ENCODE results near the gene PFDN1. TPM values are rescaled to one million over a fixed set of nuclear protein-coding genes. Genes with fewer than 3 reads are reported as not detected.
"Not testable (repeated sequence)": the region's sequence is repeated elsewhere in the genome, so short reads cannot be mapped to it uniquely, and the experiment has no call there.

PFDN1 gene
- total RNA-seq, 1 donor from 2014 or later: 135 TPM

DNA sequence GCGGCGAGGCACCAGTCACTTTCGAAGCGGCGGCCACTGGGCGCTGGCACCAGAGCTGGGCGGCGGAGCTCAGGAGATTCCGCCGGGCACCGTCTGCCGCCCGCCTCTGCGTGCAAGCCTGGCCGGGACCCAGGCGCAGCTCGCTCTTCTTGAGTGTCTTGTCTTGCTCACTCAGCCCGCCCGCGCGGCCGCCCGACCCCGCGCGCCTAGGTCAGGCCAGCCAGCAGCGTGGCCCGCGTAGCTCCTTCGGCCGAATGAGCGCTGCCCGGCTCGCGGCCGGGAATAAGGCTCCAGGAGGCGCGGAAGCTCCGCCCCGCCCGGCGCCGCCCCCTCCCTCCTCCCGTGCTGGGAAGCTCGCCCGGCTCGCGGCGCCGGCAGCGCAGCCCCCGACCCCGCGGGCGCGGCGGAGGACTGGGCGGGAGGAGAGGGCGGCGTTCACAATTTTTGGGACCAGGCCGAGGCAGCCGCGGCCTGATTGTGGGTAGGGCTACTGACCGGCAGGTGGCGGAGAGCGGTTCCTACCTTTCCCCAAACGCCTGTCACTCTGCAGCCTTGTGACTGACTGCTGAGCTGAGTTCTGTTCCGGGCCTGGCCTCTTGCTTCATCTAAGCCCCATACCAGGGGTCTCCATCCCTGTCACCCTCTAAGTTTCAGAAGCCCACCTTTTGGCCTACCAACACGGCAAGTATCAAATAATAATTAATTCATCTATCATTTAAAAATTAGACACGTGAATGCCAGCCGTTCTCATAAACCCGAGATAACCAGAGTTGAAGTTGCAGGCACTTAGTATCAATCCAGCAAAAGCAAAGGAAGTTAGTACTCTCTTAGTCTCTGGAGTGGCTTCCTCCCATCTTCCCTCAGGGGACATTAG, 43.7 kb upstream of the PFDN1 start, which contains the start of gene HBEGF:
Gene HBEGF, minus strand, starts transcription at position 256 of the 874 bp plus-strand sequence. CDS start 275 bp downstream, outside the sequence.
- no peaks in the 10 kb centered on the region for H3K27me3 ChIP-seq
- no peaks in the 10 kb centered on the region for H3K36me3 ChIP-seq
- peaks cover 0 to 22% of the 10 kb centered on the region in 2 donors for H3K4me1 ChIP-seq
- H3K27ac ChIP-seq: peak within 1 kb of the TSS; percentile 75 to 80
- H3K4me3 ChIP-seq: peak within 1 kb of the TSS; percentile 69 to 93
- intact Hi-C loops (cut with DNase I): loop anchor here (2.0 to 5.0 kb wide), 4 partner anchors 44 to 239 kb away; partner anchors contain the start of gene PFDN1
- H3K9me3 ChIP-seq: no peaks in the 10 kb centered on the region
- TF ChIP-seq, protein P1, sequence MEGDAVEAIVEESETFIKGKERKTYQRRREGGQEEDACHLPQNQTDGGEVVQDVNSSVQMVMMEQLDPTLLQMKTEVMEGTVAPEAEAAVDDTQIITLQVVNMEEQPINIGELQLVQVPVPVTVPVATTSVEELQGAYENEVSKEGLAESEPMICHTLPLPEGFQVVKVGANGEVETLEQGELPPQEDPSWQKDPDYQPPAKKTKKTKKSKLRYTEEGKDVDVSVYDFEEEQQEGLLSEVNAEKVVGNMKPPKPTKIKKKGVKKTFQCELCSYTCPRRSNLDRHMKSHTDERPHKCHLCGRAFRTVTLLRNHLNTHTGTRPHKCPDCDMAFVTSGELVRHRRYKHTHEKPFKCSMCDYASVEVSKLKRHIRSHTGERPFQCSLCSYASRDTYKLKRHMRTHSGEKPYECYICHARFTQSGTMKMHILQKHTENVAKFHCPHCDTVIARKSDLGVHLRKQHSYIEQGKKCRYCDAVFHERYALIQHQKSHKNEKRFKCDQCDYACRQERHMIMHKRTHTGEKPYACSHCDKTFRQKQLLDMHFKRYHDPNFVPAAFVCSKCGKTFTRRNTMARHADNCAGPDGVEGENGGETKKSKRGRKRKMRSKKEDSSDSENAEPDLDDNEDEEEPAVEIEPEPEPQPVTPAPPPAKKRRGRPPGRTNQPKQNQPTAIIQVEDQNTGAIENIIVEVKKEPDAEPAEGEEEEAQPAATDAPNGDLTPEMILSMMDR (IDR thresholded peaks at IDR 0.05): peak; percentile 31 to 55 (median 50)
- peak; percentile 27 to 90 for DNase-seq (ENCODE audit: low spot score in 2 of 2)

DNA sequence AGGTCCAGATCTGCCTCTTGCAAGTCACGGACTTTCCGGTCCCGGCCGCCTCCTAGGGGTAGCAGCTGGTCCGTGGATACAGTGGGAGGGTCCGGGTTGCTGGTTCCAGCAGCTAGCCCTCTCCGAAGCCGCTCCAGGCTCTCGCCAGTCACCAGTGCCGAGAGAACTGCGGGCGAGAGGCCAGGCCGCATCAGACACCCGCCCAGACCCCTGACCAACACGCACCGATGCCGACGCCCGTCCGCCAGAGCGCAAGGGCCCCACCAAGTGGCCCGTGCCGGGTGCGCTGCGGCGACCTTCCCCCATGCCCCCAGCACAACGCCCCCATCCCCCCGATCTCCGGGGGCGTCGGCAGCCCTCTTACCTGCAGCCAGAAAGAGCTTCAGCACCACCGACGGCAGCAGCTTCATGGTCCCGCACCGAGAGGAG, 43.0 kb upstream of the PFDN1 start:
- TF ChIP-seq, protein P1 (IDR thresholded peaks at IDR 0.05): peak in 2 of 3 experiments; percentile 31 to 43
- DNase-seq (ENCODE audit: low spot score in 2 of 2): peak in 1 of 2 donors; percentile 83
- H3K4me1 ChIP-seq: peaks cover 4 to 28% of the 10 kb centered on the region in 2 donors
- peak overlapping the region; percentile 69 to 93 for H3K4me3 ChIP-seq
- H3K27ac ChIP-seq: peak overlapping the region; percentile 75 to 80
- H3K36me3 ChIP-seq: no peaks in the 10 kb centered on the region
- H3K9me3 ChIP-seq: no peaks in the 10 kb centered on the region
- no peaks in the 10 kb centered on the region for H3K27me3 ChIP-seq
- intact Hi-C loops (cut with DNase I): loop anchor here (2.0 to 5.0 kb wide), 4 partner anchors 43 to 239 kb away; partner anchors contain the start of gene PFDN1

DNA sequence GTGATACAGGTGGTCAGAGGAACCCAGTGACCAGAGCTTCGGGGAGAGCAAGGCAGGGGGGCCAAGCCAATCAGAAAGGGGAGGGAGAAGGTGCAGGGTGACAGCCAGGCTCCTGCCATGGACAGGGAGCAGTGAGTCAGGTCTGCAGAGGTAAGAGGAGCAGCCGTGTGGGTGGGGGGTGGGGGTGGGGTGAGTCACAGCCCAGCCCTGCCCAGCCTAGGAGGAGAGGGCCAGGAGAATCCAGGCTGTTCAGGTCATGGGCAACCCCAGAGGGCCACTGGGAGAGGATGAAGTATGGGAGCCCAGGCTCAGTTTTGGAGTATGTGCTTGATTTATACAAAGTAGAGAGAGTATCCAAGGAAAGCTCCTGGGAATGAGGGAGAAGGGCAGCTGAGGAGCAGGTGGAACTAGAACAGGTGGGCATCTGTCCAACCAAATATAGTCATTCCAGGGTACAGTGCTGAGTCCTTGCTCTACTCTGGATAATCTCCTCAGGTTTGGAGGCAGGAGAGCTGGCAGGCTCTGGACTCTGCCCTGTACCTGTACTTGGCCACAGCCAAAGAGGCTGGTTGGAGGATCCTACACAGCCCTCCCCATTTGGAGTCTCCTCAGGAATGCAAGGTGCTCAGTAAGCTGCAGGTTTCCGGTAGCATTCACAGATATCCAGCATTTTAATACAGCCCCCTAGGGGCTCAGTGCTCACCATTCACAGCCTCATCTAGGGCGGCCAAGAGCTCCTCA, 42.0 kb upstream of the PFDN1 start:
- no peaks in the 10 kb centered on the region for H3K27me3 ChIP-seq
- H3K9me3 ChIP-seq: no peaks in the 10 kb centered on the region
- peaks cover 4 to 29% of the 10 kb centered on the region in 2 donors for H3K4me1 ChIP-seq
- H3K4me3 ChIP-seq: peak overlapping the region; percentile 69 to 93
- TF ChIP-seq, protein P1 (IDR thresholded peaks at IDR 0.05): no peak
- peak overlapping the region in 1 of 2 donors; percentile 12 for H3K27ac ChIP-seq
- H3K36me3 ChIP-seq: no peaks in the 10 kb centered on the region
- intact Hi-C loops (cut with DNase I): loop anchor here (5.0 kb wide), 3 partner anchors 83 to 238 kb away; no protein-coding TSS in a partner anchor
- no peak for DNase-seq (ENCODE audit: low spot score in 2 of 2)

DNA sequence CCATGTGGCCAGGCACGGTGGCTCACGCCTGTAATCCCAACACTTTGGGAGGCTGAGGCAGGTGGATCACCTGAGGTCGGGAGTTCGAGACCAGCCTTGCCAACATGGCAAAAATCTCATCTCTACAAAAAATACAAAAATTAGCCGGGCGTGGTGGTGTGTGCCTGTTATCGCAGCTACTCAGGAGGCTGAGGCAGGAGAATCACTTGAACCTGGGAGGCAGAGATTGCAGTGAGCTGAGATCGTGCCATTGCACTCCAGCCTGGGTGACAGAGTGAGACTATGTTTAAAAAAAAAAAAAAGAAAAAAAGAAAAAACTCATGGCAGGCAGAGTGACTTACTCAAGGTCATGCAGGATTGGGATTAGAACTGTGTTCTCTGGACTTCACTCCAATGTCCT, 40.9 kb upstream of the PFDN1 start:
- DNase-seq (ENCODE audit: low spot score in 2 of 2); H3K27ac ChIP-seq; H3K27me3 ChIP-seq; H3K9me3 ChIP-seq; H3K4me3 ChIP-seq; H3K36me3 ChIP-seq; intact Hi-C loops (cut with DNase I): not testable (repeated sequence)
- peaks cover 6 to 29% of the 10 kb centered on the region in 2 donors for H3K4me1 ChIP-seq

DNA sequence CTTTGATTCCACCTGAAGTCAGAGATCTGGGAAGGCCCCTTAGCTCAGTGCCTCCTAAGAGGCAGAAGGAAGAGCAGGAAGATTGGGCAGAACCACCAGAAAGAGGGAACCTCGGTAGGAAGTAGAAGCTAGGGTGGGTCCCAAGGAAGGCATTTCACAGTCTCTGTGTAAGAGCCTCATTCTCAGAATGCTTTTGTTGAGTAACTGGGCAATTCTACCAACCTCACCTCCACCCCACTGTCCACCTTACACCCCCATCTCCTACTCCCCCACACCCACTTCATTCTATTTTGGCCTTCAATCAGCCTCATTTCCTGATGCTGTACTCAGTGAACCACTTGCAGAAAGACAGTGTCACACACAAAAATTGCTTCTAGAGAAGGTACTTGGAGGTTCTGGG, 40.0 kb upstream of the PFDN1 start:
- no peaks in the 10 kb centered on the region for H3K9me3 ChIP-seq
- H3K4me3 ChIP-seq: no peak overlapping the region
- peak overlapping the region; percentile 26 to 37 for H3K27ac ChIP-seq
- TF ChIP-seq, protein P1 (IDR thresholded peaks at IDR 0.05): no peak
- intact Hi-C loops (cut with DNase I): no loop called here
- no peak for DNase-seq (ENCODE audit: low spot score in 2 of 2)
- no peaks in the 10 kb centered on the region for H3K36me3 ChIP-seq
- no peaks in the 10 kb centered on the region for H3K27me3 ChIP-seq
- H3K4me1 ChIP-seq: peaks cover 6 to 32% of the 10 kb centered on the region in 2 donors
